H1 (cell line): ENCODE data around the gene SLC43A3. TPM values are rescaled to one million over a fixed set of nuclear protein-coding genes. Genes with fewer than 3 reads are reported as not detected.

Experiments
- CTCF ChIA-PET: fragments of 300-600 bp; sonication (Branson Sonifier 250); formaldehyde crosslinking; loops from one replicate; lab custom pipeline; 2021; ENCODE audit not compliant: partially characterized antibody; lab: Charles Lee
- POLR2A ChIA-PET: fragments of 300-600 bp; sonication (Branson Sonifier 250); formaldehyde crosslinking; loops from one replicate; lab custom pipeline; 2021; ENCODE audit warnings: inconsistent platforms; ENCODE audit not compliant: partially characterized antibody; lab: Charles Lee
- DNase-seq, 2 experiments: peaks; one replicate each; pipeline versions ENCODE4 v3.0.0 to v3.0.0-alpha.2; 2010 to 2022; ENCODE audit warnings: low spot score in 2 of 2, low read depth in 1 of 2, mixed read lengths in 1 of 2
- FAIRE-seq: peaks from 2 replicates; lab custom pipeline; 2011; peaks lifted over from hg19 to GRCh38; lab: Jason Lieb, UNC
- H2AFZ ChIP-seq: 2 replicates; pipeline ENCODE4 v1.8.1; 2012; ENCODE audit warnings: low read length, inconsistent platforms
- H2AK5ac ChIP-seq: 2 replicates; pipeline ENCODE4 v1.6.1; 2013; ENCODE audit warnings: low read depth, low read length
- H2BK120ac ChIP-seq: replicated peaks from 2 replicates; pipeline ENCODE3; 2013; ENCODE audit warnings: low read depth, low read length, inconsistent platforms
- H2BK12ac ChIP-seq: 2 replicates; pipeline ENCODE4 v1.6.1; 2013; ENCODE audit warnings: low read depth, low read length
- H2BK15ac ChIP-seq: 2 replicates; pipeline ENCODE4 v1.6.1; 2013; ENCODE audit warnings: low read length
- H2BK20ac ChIP-seq: 2 replicates; pipeline ENCODE4 v1.6.1; 2013; ENCODE audit warnings: low read length
- H2BK5ac ChIP-seq: 2 replicates; pipeline ENCODE4 v1.6.1; 2013; ENCODE audit warnings: low read depth, low read length
- H3K14ac ChIP-seq: 2 replicates; pipeline ENCODE4 v1.6.1; 2013; ENCODE audit warnings: inconsistent platforms; ENCODE audit not compliant: insufficient read length
- H3K18ac ChIP-seq: 2 replicates; pipeline ENCODE4 v1.6.1; 2013; ENCODE audit warnings: low read length; ENCODE audit errors: extremely low read depth
- H3K23ac ChIP-seq: 2 replicates; pipeline ENCODE4 v1.6.1; 2013; ENCODE audit warnings: inconsistent platforms; ENCODE audit not compliant: insufficient read length
- H3K23me2 ChIP-seq: 2 replicates; pipeline ENCODE4 v1.6.1; 2013; ENCODE audit warnings: low read depth, low read length
- H3K27ac ChIP-seq: 2 replicates; pipeline ENCODE4 v1.6.1; 2011; ENCODE audit warnings: low read depth, low read length, inconsistent platforms
- H3K27me3 ChIP-seq, 4 experiments: replicated peaks in 1 of 4; 1 replicate in 1 of 4; 2 replicates in 3 of 4; pipeline versions ENCODE4 v1.6.1 to v1.8.1; 2011 to 2013; ENCODE audit warnings: low read length in 3 of 4, mild to moderate bottlenecking in 3 of 4, inconsistent platforms in 2 of 4, mixed read lengths in 2 of 4, moderate library complexity in 1 of 4; ENCODE audit not compliant: control insufficient read depth in 3 of 4, insufficient read depth in 3 of 4; ENCODE audit errors: extremely low read depth in 1 of 4
- H3K36me3 ChIP-seq, 4 experiments: 2 replicates each; pipeline versions ENCODE4 v1.6.1 to v1.8.1; 2011 to 2013; ENCODE audit warnings: mild to moderate bottlenecking in 4 of 4, low read length in 3 of 4, moderate library complexity in 2 of 4, control low read depth in 1 of 4, inconsistent platforms in 1 of 4; ENCODE audit not compliant: insufficient read depth in 4 of 4, control insufficient read depth in 2 of 4
- H3K4ac ChIP-seq: replicated peaks from 2 replicates; pipeline ENCODE3; 2013; ENCODE audit warnings: low read length, low read depth, mixed read lengths, inconsistent platforms; ENCODE audit not compliant: insufficient read length
- H3K4me1 ChIP-seq, 4 experiments: replicated peaks in 1 of 4; 1 replicate in 1 of 4; 2 replicates in 3 of 4; pipeline versions ENCODE4 v1.6.1 to v1.8.1; 2011 to 2013; ENCODE audit warnings: low read length in 3 of 4, inconsistent platforms in 2 of 4, mixed read lengths in 1 of 4; ENCODE audit not compliant: insufficient read depth in 4 of 4, control insufficient read depth in 3 of 4
- H3K4me2 ChIP-seq, 2 experiments: 2 replicates each; pipeline versions ENCODE4 v1.6.1 to v1.8.1; 2011 to 2013; ENCODE audit warnings: low read depth in 2 of 2, low read length in 2 of 2, control low read depth in 1 of 2, inconsistent platforms in 1 of 2, mild to moderate bottlenecking in 1 of 2; ENCODE audit not compliant: insufficient read depth in 1 of 2
- H3K4me3 ChIP-seq, 4 experiments: fragments of 200-600, 300-600 bp in 1 of 4; sonication (generic), shearing (Covaris generic), sonication (Bioruptor Twin) in 1 of 4; 2 replicates each; pipeline versions ENCODE4 v1.5.1 to v1.8.1; 2011 to 2016; ENCODE audit warnings: low read length in 4 of 4, low read depth in 3 of 4, control low read depth in 2 of 4, inconsistent platforms in 2 of 4, mild to moderate bottlenecking in 2 of 4, mixed read lengths in 1 of 4, moderate library complexity in 1 of 4; ENCODE audit not compliant: insufficient read depth in 2 of 4; ENCODE audit errors: extremely low read depth in 1 of 4
- H3K56ac ChIP-seq: replicated peaks from 2 replicates; pipeline ENCODE3; 2013; ENCODE audit warnings: low read depth, mild to moderate bottlenecking, mixed read lengths, low read length, inconsistent platforms; ENCODE audit not compliant: insufficient read length
- H3K79me1 ChIP-seq: 2 replicates; pipeline ENCODE4 v1.6.1; 2013; ENCODE audit warnings: low read depth, low read length, control low read depth
- H3K79me2 ChIP-seq, 2 experiments: 2 replicates each; pipeline versions ENCODE4 v1.6.1 to v1.8.1; 2012 to 2013; ENCODE audit warnings: low read length in 2 of 2, mild to moderate bottlenecking in 2 of 2, inconsistent platforms in 1 of 2; ENCODE audit not compliant: insufficient read depth in 2 of 2, control insufficient read depth in 1 of 2
- H3K9ac ChIP-seq, 4 experiments: replicated peaks in 1 of 4; 1 replicate in 1 of 4; 2 replicates in 3 of 4; pipeline versions ENCODE4 v1.6.1 to v1.8.1; 2011 to 2013; ENCODE audit warnings: low read depth in 3 of 4, low read length in 3 of 4, control low read depth in 2 of 4, mild to moderate bottlenecking in 2 of 4, moderate library complexity in 2 of 4, inconsistent platforms in 1 of 4; ENCODE audit errors: extremely low read depth in 1 of 4
- H3K9me3 ChIP-seq, 2 experiments: 2 replicates each; pipeline versions ENCODE4 v1.6.1 to v1.8.1; 2012 to 2013; ENCODE audit warnings: mild to moderate bottlenecking in 2 of 2, moderate library complexity in 2 of 2, control low read depth in 1 of 2, inconsistent platforms in 1 of 2, low read depth in 1 of 2, low read length in 1 of 2, mixed read lengths in 1 of 2; ENCODE audit not compliant: insufficient read depth in 2 of 2
- H4K20me1 ChIP-seq, 2 experiments: replicated peaks in 1 of 2; 2 replicates each; pipeline versions ENCODE3 to v1.8.1; 2011 to 2013; ENCODE audit warnings: inconsistent platforms in 2 of 2, low read length in 2 of 2, mild to moderate bottlenecking in 1 of 2; ENCODE audit not compliant: insufficient read depth in 2 of 2, control insufficient read depth in 1 of 2
- H4K5ac ChIP-seq: 2 replicates; pipeline ENCODE4 v1.6.1; 2013; ENCODE audit warnings: low read length, low read depth, mixed read lengths, inconsistent platforms; ENCODE audit not compliant: insufficient read length
- H4K8ac ChIP-seq: 2 replicates; pipeline ENCODE4 v1.8.0; 2013; ENCODE audit warnings: mild to moderate bottlenecking, moderate library complexity, low read length, inconsistent platforms; ENCODE audit not compliant: insufficient read depth; ENCODE audit errors: extremely low read depth
- H4K91ac ChIP-seq: replicated peaks from 2 replicates; pipeline ENCODE3; 2013; ENCODE audit warnings: low read length, mixed read lengths, inconsistent platforms; ENCODE audit not compliant: insufficient read length
- ATF3 ChIP-seq: IDR thresholded peaks from 2 replicates; pipeline ENCODE4 v1.6.1; 2011; ENCODE audit warnings: low read depth, mild to moderate bottlenecking, low read length; ENCODE audit not compliant: insufficient read depth
- BRCA1 ChIP-seq: IDR thresholded peaks from 2 replicates; pipeline ENCODE4 v1.6.1; 2012; ENCODE audit warnings: low read depth, low read length, improper control_type of control experiment
- CBX5 ChIP-seq: fragments of 300-800, 300-1000 bp; sonication (generic); IDR thresholded peaks from 2 replicates; pipeline ENCODE4 v1.7.1; 2016; ENCODE audit warnings: antibody characterized with exemption, low read length, low read depth
- CEBPB ChIP-seq: IDR thresholded peaks from 2 replicates; pipeline ENCODE4 v1.6.1; 2012; ENCODE audit warnings: low read depth, low read length
- CHD1 ChIP-seq: IDR thresholded peaks from 2 replicates; pipeline ENCODE4 v1.6.1; 2012; ENCODE audit warnings: low read depth, low read length, improper control_type of control experiment
- EZH2 ChIP-seq: fragments of 200-600 bp; sonication (generic); IDR thresholded peaks from 2 replicates; pipeline ENCODE4 v1.7.1; 2012; ENCODE audit warnings: low read depth, mild to moderate bottlenecking, moderate library complexity, low read length, inconsistent platforms; ENCODE audit not compliant: severe bottlenecking
- HDAC6 ChIP-seq: IDR thresholded peaks from one replicate; pipeline ENCODE4 v1.7.1; 2012; ENCODE audit warnings: low read depth, mild to moderate bottlenecking, inconsistent platforms, low read length, moderate library complexity
- JUND ChIP-seq: IDR thresholded peaks from 2 replicates; pipeline ENCODE4 v1.6.1; 2011; ENCODE audit warnings: mild to moderate bottlenecking, improper control_type of control experiment, low read length
- PHF8 ChIP-seq: fragments of 200-600 bp; sonication (generic); conservative IDR thresholded peaks from 2 replicates; pipeline ENCODE4 v1.7.1; 2012; ENCODE audit warnings: low read depth, mild to moderate bottlenecking, inconsistent platforms, low read length, moderate library complexity
- SAP30 ChIP-seq: fragments of 300-600 bp; sonication (generic); IDR thresholded peaks from 2 replicates; pipeline ENCODE4 v1.7.1; 2012; ENCODE audit warnings: low read length, moderate library complexity, mild to moderate bottlenecking, inconsistent platforms; ENCODE audit not compliant: insufficient read depth, insufficient replicate concordance
- SUZ12 ChIP-seq: fragments of 200-600 bp; sonication (generic); IDR thresholded peaks from 2 replicates; pipeline ENCODE4 v1.6.1; 2012; ENCODE audit warnings: mild to moderate bottlenecking, inconsistent platforms, low read length, moderate library complexity, mixed read lengths
- TBP ChIP-seq: IDR thresholded peaks from 2 replicates; pipeline ENCODE4 v1.6.1; 2011; ENCODE audit warnings: low read depth, low read length, improper control_type of control experiment
- TCF12 ChIP-seq: IDR thresholded peaks from 2 replicates; pipeline ENCODE4 v1.6.1; 2011; ENCODE audit warnings: low read depth, mild to moderate bottlenecking, low read length
- TEAD4 ChIP-seq: IDR thresholded peaks from 2 replicates; pipeline ENCODE4 v1.6.1; 2012; ENCODE audit warnings: low read depth, low read length, inconsistent platforms, mixed read lengths
- WGBS, 2 experiments: shearing (Covaris generic) in 1 of 2; methylation state at CpG; one replicate each; pipeline versions ENCODE4 v1.1.6 to v1.1.7; 2013 to 2015; ENCODE audit warnings: low lambda C conversion rate in 2 of 2, mixed read lengths in 2 of 2, inconsistent platforms in 1 of 2, low coverage in 1 of 2, missing lambda C conversion rate in 1 of 2; ENCODE audit not compliant: insufficient replicate concordance in 2 of 2, insufficient coverage in 1 of 2, insufficient read length in 1 of 2; ENCODE audit errors: extremely low coverage in 1 of 2, missing lambda C conversion rate in 1 of 2; 5-methylcytosine and 5-hydroxymethylcytosine counted together
- polyA plus RNA-seq, 7 experiments: library from polyadenylated mRNA; depleted of rRNA in 3 of 7; stranded (reverse) in 5 of 7; unstranded in 2 of 7; fragments of >200 nt in 5 of 7; fragments of 200-250 nt in 2 of 7; gene quantifications; 1 replicate in 5 of 7; 2 replicates in 1 of 7; 4 replicates in 1 of 7; pipeline versions ENCODE4 v1.2.1 to v1.2.3, GENCODE V29; 2011 to 2013; ENCODE audit warnings: missing spikeins in 2 of 7, mixed read lengths in 2 of 7
- total RNA-seq: library from RNA; stranded (reverse); fragmentation: NEBNext Ultra II Directional; extraction: Animal tissue kit (Norgen Biotek cat#: 25700); gene quantifications from 2 replicates; pipeline ENCODE4 v1.2.1, GENCODE V29; 2021

Gene SLC43A3
- total and polyA plus RNA-seq, 2 of the 8 experiments (the other 6 are each of a cell fraction or from before 2014, with no cell fraction given), result 31.8 to 67.8 TPM

GRCh38 chr11:57358991-57359390, 67.9 kb downstream of the SLC43A3 start:
- no peak overlapping the region for H2BK12ac ChIP-seq
- no peak overlapping the region for H2AK5ac ChIP-seq
- H2AFZ ChIP-seq, result no peak overlapping the region
- ChIA-PET CTCF (interaction anchor here (0.5 to 4.9 kb wide), 10 partner anchors 8 to 167 kb away, joined by 3 to 24 read pairs (median 6); no protein-coding TSS in a partner anchor), POLR2A (interaction anchor here (1.6 kb wide), 1 partner anchor 47 kb away, joined by 5 read pairs; no protein-coding TSS in a partner anchor)
- no peaks in the 10 kb centered on the region for H4K20me1 ChIP-seq
- no peak overlapping the region for H3K18ac ChIP-seq
- 0 out of 2 replicates have a peak overlapping the region, but pooled peaks have one; percentile 24 for H2BK5ac ChIP-seq
- no peak overlapping the region for H3K56ac ChIP-seq
- FAIRE-seq (no peak), DNase-seq (no peak)
- no peak overlapping the region for H3K27ac ChIP-seq
- no peaks in the 10 kb centered on the region; a peak in 1 of 7 replicates for H3K27me3 ChIP-seq
- H3K36me3 ChIP-seq, result no peaks in the 10 kb centered on the region
- no peak overlapping the region for H3K4ac ChIP-seq
- no peak overlapping the region for H3K14ac ChIP-seq
- H2BK20ac ChIP-seq, result no peak overlapping the region
- H4K8ac ChIP-seq, result no peak overlapping the region
- no peaks in the 10 kb centered on the region; the same call in 1 of the 2 replicates for H3K23me2 ChIP-seq
- H4K91ac ChIP-seq, result no peak overlapping the region
- H3K79me2 ChIP-seq, result no peaks in the 10 kb centered on the region
- no peak overlapping the region for H2BK15ac ChIP-seq
- no peak overlapping the region for H3K4me2 ChIP-seq
- H3K9ac ChIP-seq, result no peak overlapping the region
- no peaks in the 10 kb centered on the region for H3K79me1 ChIP-seq
- WGBS, 2 experiments, result 83% methylated on average over 8 of the region's 9 CpGs; no CpG with 5 or more reads in 1 of the 2 experiments
- H2BK120ac ChIP-seq, result no peak overlapping the region
- peaks cover 0 to 6% (median 1%) of the 10 kb centered on the region in 4 experiments; a peak in 3 of 7 replicates for H3K4me1 ChIP-seq
- no peak overlapping the region for H3K23ac ChIP-seq
- no peaks in the 10 kb centered on the region for H3K9me3 ChIP-seq
- no peak overlapping the region for H4K5ac ChIP-seq
- H3K4me3 ChIP-seq, result no peak overlapping the region
- TF ChIP-seq TEAD4, result no peak
- no peak for TF ChIP-seq BRCA1
- no peak for TF ChIP-seq SUZ12
- no peak for TF ChIP-seq PHF8
- no peak for TF ChIP-seq CBX5
- TF ChIP-seq ATF3, result no peak
- no peak for TF ChIP-seq TBP
- no peak for TF ChIP-seq CEBPB
- TF ChIP-seq TCF12, result no peak
- no peak for TF ChIP-seq JUND
- TF ChIP-seq SAP30, result no peak
- TF ChIP-seq HDAC6, result no peak
- TF ChIP-seq EZH2, result no peak
- TF ChIP-seq CHD1, result no peak
